DND-41 (cell line): ENCODE data around the gene SC5D.

Experiments used
- ATAC-seq: fragments of 200-7000 bp; cut with Tn5 transposase; 3 replicates; pipeline ENCODE4 v1.9.1; 2021; ENCODE audit warnings: low read depth; ENCODE audit not compliant: insufficient read depth
- DNase-seq: peaks from one replicate; pipeline ENCODE4 v3.0.0-alpha.2; 2020
- H2AFZ ChIP-seq: 2 replicates; pipeline ENCODE4 v1.6.0; 2012; ENCODE audit warnings: low read depth, low read length
- H3K27ac ChIP-seq: 2 replicates; pipeline ENCODE4 v1.5.1; 2012; ENCODE audit warnings: low read length, inconsistent platforms
- H3K27me3 ChIP-seq: fragments of 200-600 bp; sonication (generic); 2 replicates; pipeline ENCODE4 v1.6.0; 2012; ENCODE audit warnings: low read length, mild to moderate bottlenecking, inconsistent platforms; ENCODE audit not compliant: insufficient read depth, poor library complexity
- H3K36me3 ChIP-seq: 2 replicates; pipeline ENCODE4 v1.5.1; 2012; ENCODE audit warnings: low read length, inconsistent platforms; ENCODE audit not compliant: insufficient read depth
- H3K4me1 ChIP-seq: 2 replicates; pipeline ENCODE4 v1.5.1; 2012; ENCODE audit warnings: mild to moderate bottlenecking, low read length; ENCODE audit not compliant: insufficient read depth
- H3K4me2 ChIP-seq: 2 replicates; pipeline ENCODE4 v1.6.0; 2012; ENCODE audit warnings: mild to moderate bottlenecking, moderate library complexity, low read length, inconsistent platforms; ENCODE audit not compliant: insufficient read depth
- H3K4me3 ChIP-seq, 2 experiments: fragments of 200-600 bp in 1 of 2; shearing (Covaris generic) in 1 of 2; 2 replicates each; pipeline ENCODE4 v1.5.1; 2012 to 2016; ENCODE audit warnings: inconsistent platforms in 2 of 2, low read length in 2 of 2, mild to moderate bottlenecking in 2 of 2, low read depth in 1 of 2, moderate library complexity in 1 of 2
- H3K79me2 ChIP-seq: 2 replicates; pipeline ENCODE4 v1.6.0; 2012; ENCODE audit warnings: low read length, inconsistent platforms; ENCODE audit not compliant: insufficient read depth
- H3K9ac ChIP-seq: 2 replicates; pipeline ENCODE4 v1.6.0; 2012; ENCODE audit warnings: low read depth, mild to moderate bottlenecking, inconsistent platforms, low read length, moderate library complexity
- H3K9me3 ChIP-seq: 2 replicates; pipeline ENCODE4 v1.5.1; 2012; ENCODE audit warnings: low read length, moderate library complexity, mild to moderate bottlenecking, inconsistent platforms; ENCODE audit not compliant: insufficient read depth, severe bottlenecking
- H4K20me1 ChIP-seq: 2 replicates; pipeline ENCODE4 v1.6.0; 2012; ENCODE audit warnings: low read length; ENCODE audit not compliant: insufficient read depth
- EZH2 ChIP-seq: IDR thresholded peaks from 3 replicates; pipeline ENCODE4 v1.6.1; 2012; ENCODE audit warnings: borderline replicate concordance, low read depth, mild to moderate bottlenecking, moderate library complexity, low read length, inconsistent platforms; ENCODE audit not compliant: severe bottlenecking
- TF ChIP-seq, protein P1 (sequence below): IDR thresholded peaks from 2 replicates; pipeline ENCODE4 v1.5.1; 2012; ENCODE audit warnings: borderline replicate concordance, low read length, moderate library complexity, mild to moderate bottlenecking; ENCODE audit not compliant: poor library complexity, severe bottlenecking; ENCODE audit errors: extremely low read depth

The SC5D gene

GRCh38 chr11:121248496-121248895, 44.1 kb upstream of the SC5D start:
- H3K36me3 ChIP-seq: no peaks in the 10 kb centered on the region
- H4K20me1 ChIP-seq: no peaks in the 10 kb centered on the region
- H3K9ac ChIP-seq: no peak overlapping the region
- H2AFZ ChIP-seq: no peak overlapping the region
- no peak for ATAC-seq
- no peak overlapping the region for H3K4me2 ChIP-seq
- no peak overlapping the region for H3K27ac ChIP-seq
- no peak for TF ChIP-seq EZH2
- TF ChIP-seq, protein P1, sequence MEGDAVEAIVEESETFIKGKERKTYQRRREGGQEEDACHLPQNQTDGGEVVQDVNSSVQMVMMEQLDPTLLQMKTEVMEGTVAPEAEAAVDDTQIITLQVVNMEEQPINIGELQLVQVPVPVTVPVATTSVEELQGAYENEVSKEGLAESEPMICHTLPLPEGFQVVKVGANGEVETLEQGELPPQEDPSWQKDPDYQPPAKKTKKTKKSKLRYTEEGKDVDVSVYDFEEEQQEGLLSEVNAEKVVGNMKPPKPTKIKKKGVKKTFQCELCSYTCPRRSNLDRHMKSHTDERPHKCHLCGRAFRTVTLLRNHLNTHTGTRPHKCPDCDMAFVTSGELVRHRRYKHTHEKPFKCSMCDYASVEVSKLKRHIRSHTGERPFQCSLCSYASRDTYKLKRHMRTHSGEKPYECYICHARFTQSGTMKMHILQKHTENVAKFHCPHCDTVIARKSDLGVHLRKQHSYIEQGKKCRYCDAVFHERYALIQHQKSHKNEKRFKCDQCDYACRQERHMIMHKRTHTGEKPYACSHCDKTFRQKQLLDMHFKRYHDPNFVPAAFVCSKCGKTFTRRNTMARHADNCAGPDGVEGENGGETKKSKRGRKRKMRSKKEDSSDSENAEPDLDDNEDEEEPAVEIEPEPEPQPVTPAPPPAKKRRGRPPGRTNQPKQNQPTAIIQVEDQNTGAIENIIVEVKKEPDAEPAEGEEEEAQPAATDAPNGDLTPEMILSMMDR: no peak
- DNase-seq: no peak
- H3K27me3 ChIP-seq: no peaks in the 10 kb centered on the region
- H3K4me3 ChIP-seq: no peak overlapping the region
- H3K9me3 ChIP-seq: no peaks in the 10 kb centered on the region
- H3K79me2 ChIP-seq: no peaks in the 10 kb centered on the region
- no peaks in the 10 kb centered on the region for H3K4me1 ChIP-seq

DNA sequence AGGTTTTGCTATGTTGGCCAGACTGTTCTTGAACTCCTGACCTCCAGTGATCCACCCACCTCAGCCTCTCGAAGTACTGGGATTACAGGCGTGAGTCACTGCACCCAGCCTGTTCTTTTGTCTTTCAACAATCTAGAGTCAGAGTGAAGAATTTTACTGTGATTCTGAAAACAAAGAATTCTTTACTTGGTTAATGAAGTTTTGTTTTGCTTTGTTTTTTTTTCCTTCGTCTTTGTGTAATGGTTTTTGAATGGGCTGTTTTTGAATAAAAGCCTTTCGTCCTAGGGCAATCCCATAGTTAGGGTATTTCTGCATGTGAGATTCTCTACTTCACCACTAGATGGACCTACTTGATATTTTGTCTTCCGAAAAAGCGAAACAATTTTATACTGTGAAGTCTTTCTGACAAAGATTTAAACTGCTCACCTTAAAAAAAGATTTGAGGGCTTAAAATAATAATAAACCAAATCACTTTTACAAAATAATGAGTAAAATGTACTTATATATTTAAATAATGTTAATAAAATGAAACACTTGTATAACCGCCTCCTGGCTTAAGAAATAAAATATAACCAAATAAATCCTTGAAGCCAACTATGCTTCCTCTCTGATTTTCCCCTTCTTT, 43.4 kb upstream of the SC5D start:
- TF ChIP-seq, protein P1: peak; percentile 83
- TF ChIP-seq EZH2: no peak
- Histone ChIP-seq H4K20me1 (no peaks in the 10 kb centered on the region), H3K4me2 (no peak overlapping the region), H3K36me3 (no peaks in the 10 kb centered on the region), H3K4me3 (no peak overlapping the region), H3K9ac (no peak overlapping the region), H3K4me1 (no peaks in the 10 kb centered on the region), H3K27me3 (no peaks in the 10 kb centered on the region), H2AFZ (no peak overlapping the region), H3K79me2 (no peaks in the 10 kb centered on the region), H3K27ac (no peak overlapping the region), H3K9me3 (no peaks in the 10 kb centered on the region)
- DNase-seq (no peak), ATAC-seq (peak; percentile 79)

- Histone ChIP-seq H2AFZ (no peak overlapping the region), H3K27me3 (peaks cover 4% of the 10 kb centered on the region), H3K27ac (no peak overlapping the region), H3K9ac (no peak overlapping the region), H4K20me1 (no peaks in the 10 kb centered on the region), H3K4me3 (no peak overlapping the region), H3K79me2 (no peaks in the 10 kb centered on the region), H3K36me3 (no peaks in the 10 kb centered on the region), H3K4me1 (no peaks in the 10 kb centered on the region), H3K4me2 (no peak overlapping the region), H3K9me3 (no peaks in the 10 kb centered on the region)
- DNase-seq (no peak), ATAC-seq (no peak)
- no peak for TF ChIP-seq EZH2
These were observed 41.7 kb upstream of the SC5D start for GRCh38 chr11:121250843-121251242.

DNA sequence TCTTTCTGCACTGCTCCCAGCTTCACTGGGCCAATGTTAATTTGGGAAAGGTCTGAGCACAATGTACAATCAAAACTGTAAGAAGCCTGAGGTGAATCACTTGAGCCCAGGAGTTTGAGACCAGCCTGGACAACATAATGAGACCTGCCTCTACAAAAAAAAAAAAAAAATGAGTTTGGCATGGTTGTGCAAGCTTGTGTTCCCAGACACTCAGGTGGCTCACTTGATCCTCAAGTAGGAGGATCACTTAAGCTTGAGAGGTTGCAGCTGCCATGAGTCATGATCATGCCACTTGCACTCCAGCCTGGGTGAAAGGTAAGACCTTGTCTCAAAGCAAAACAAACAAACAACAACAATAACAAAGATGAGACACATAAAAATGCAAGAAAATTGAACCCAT, 38.6 kb upstream of the SC5D start:
- H4K20me1 ChIP-seq: no peaks in the 10 kb centered on the region
- no peak overlapping the region for H2AFZ ChIP-seq
- H3K4me3 ChIP-seq: no peak overlapping the region
- H3K4me1 ChIP-seq: no peaks in the 10 kb centered on the region
- no peak overlapping the region for H3K27ac ChIP-seq
- peaks cover 17% of the 10 kb centered on the region for H3K27me3 ChIP-seq
- H3K79me2 ChIP-seq: no peaks in the 10 kb centered on the region
- no peaks in the 10 kb centered on the region for H3K36me3 ChIP-seq
- H3K9me3 ChIP-seq: no peaks in the 10 kb centered on the region
- H3K4me2 ChIP-seq: no peak overlapping the region
- no peak for ATAC-seq
- no peak for DNase-seq
- no peak overlapping the region for H3K9ac ChIP-seq
- TF ChIP-seq, protein P1: no peak
- TF ChIP-seq EZH2: no peak
